HepG2 (cell line): ENCODE data around the gene CSNK1D. TPM values are rescaled to one million over a fixed set of nuclear protein-coding genes. Genes with fewer than 3 reads are reported as not detected.

Experiments used
- ATAC-seq: fragments of 200-7000 bp; cut with Tn5 transposase; 3 replicates; pipeline ENCODE4 v1.9.1; 2020; ENCODE audit warnings: mild to moderate bottlenecking, moderate library complexity
- BruUV-seq: library from RNA; stranded (reverse); fragments of 400-500 nt; replicated peaks from 2 replicates; lab custom pipeline; 2021; lab: Mats Ljungman, UMichigan
- CTCF ChIA-PET: fragments of 300-600 bp; formaldehyde crosslinking; extraction: SDS; loops from one replicate; lab custom pipeline; 2021; ENCODE audit warnings: low total read pairs, inconsistent platforms, low intra/inter-chr PET ratio; lab: Yijun Ruan, JAX
- POLR2A ChIA-PET: fragments of 350-600 bp; sonication (Branson Sonifier 250); formaldehyde crosslinking; loops from one replicate; lab custom pipeline; 2020; ENCODE audit warnings: antibody characterized with exemption, inconsistent platforms; lab: Yijun Ruan, JAX
- DNase-seq: peaks from one replicate; pipeline ENCODE4 v3.0.0-alpha.2; 2015; ENCODE audit warnings: low spot score
- FAIRE-seq: peaks from 3 replicates; lab custom pipeline; 2011; peaks lifted over from hg19 to GRCh38; lab: Jason Lieb, UNC
- H2AFZ ChIP-seq: one replicate; pipeline ENCODE4 v1.6.1; 2011; ENCODE audit warnings: low read length, inconsistent platforms
- H3K27ac ChIP-seq: fragments of 300-600 bp; 3 replicates; pipeline ENCODE4 v1.8.0; 2011; ENCODE audit warnings: mixed run types, mild to moderate bottlenecking, mixed read lengths, low read length, inconsistent platforms; ENCODE audit not compliant: insufficient read depth; ENCODE audit errors: extremely low read length
- H3K27me3 ChIP-seq, 2 experiments: fragments of 200-600 bp in 1 of 2; 2 replicates in 1 of 2; 3 replicates in 1 of 2; pipeline versions ENCODE4 v1.6.0 to v1.8.0; 2011; ENCODE audit warnings: low read length in 2 of 2, mild to moderate bottlenecking in 2 of 2, moderate library complexity in 2 of 2, inconsistent platforms in 1 of 2; ENCODE audit not compliant: insufficient read depth in 2 of 2, control insufficient read depth in 1 of 2
- H3K36me3 ChIP-seq, 2 experiments: fragments of 200-600 bp in 1 of 2; replicated peaks in 1 of 2; 2 replicates in 1 of 2; 3 replicates in 1 of 2; pipeline versions ENCODE4 v1.5.1 to v1.8.0; 2011; ENCODE audit warnings: low read length in 2 of 2, inconsistent platforms in 1 of 2; ENCODE audit not compliant: insufficient read depth in 2 of 2, control insufficient read depth in 1 of 2
- H3K4me1 ChIP-seq: 2 replicates; pipeline ENCODE4 v1.5.1; 2012; ENCODE audit warnings: low read length, inconsistent platforms; ENCODE audit not compliant: insufficient read depth
- H3K4me2 ChIP-seq: 2 replicates; pipeline ENCODE4 v1.6.0; 2011; ENCODE audit warnings: low read depth, low read length, inconsistent platforms
- H3K4me3 ChIP-seq, 3 experiments: fragments of 200-600 bp in 1 of 3; sonication (generic), shearing (Covaris generic) in 1 of 3; replicated peaks in 1 of 3; 2 replicates each; pipeline ENCODE4 v1.5.1; 2011 to 2016; ENCODE audit warnings: low read length in 3 of 3, inconsistent platforms in 2 of 3, low read depth in 2 of 3, mild to moderate bottlenecking in 2 of 3, control low read depth in 1 of 3, mixed read lengths in 1 of 3; ENCODE audit not compliant: insufficient read depth in 1 of 3
- H3K79me2 ChIP-seq: one replicate; pipeline ENCODE4 v1.6.1; 2011; ENCODE audit warnings: low read length, inconsistent platforms; ENCODE audit not compliant: insufficient read depth
- H3K9ac ChIP-seq: 2 replicates; pipeline ENCODE4 v1.6.0; 2011; ENCODE audit warnings: mild to moderate bottlenecking, low read depth, low read length, inconsistent platforms; ENCODE audit not compliant: insufficient read depth
- H3K9me3 ChIP-seq: 2 replicates; pipeline ENCODE4 v1.5.1; 2012; ENCODE audit warnings: mild to moderate bottlenecking, low read length
- H4K20me1 ChIP-seq: 2 replicates; pipeline ENCODE4 v1.6.0; 2011; ENCODE audit warnings: inconsistent platforms, mild to moderate bottlenecking, low read length, moderate library complexity; ENCODE audit not compliant: insufficient read depth
- ARNT2 ChIP-seq: sonication (generic); formaldehyde crosslinking; IDR thresholded peaks from 2 replicates; pipeline ENCODE4 v1.8.0; 2022; ENCODE audit warnings: mild to moderate bottlenecking, low read depth, missing genetic modification reagents, moderate library complexity
- HINFP ChIP-seq: sonication (generic); formaldehyde crosslinking; IDR thresholded peaks from 2 replicates; pipeline ENCODE4 v1.4.0; 2020; ENCODE audit warnings: low read depth, mild to moderate bottlenecking, missing genetic modification reagents
- KDM2A ChIP-seq: sonication (generic); formaldehyde crosslinking; IDR thresholded peaks from 2 replicates; pipeline ENCODE4 v1.4.0; 2020; ENCODE audit warnings: low read depth, missing genetic modification reagents, borderline replicate concordance
- SIX1 ChIP-seq: sonication (generic); formaldehyde crosslinking; IDR thresholded peaks from 2 replicates; pipeline ENCODE4 v1.4.0; 2020; ENCODE audit warnings: missing genetic modification reagents, borderline replicate concordance
- THRA ChIP-seq: sonication (generic); formaldehyde crosslinking; IDR thresholded peaks from 2 replicates; pipeline ENCODE4 v1.4.0; 2020; ENCODE audit warnings: missing genetic modification reagents, borderline replicate concordance
- UBTF ChIP-seq: sonication (generic); formaldehyde crosslinking; IDR thresholded peaks from 2 replicates; pipeline ENCODE4 v1.4.0; 2020; ENCODE audit warnings: mild to moderate bottlenecking, missing genetic modification reagents
- ZBED4 ChIP-seq: sonication (generic); formaldehyde crosslinking; IDR thresholded peaks from 2 replicates; pipeline ENCODE4 v1.4.0; 2020; ENCODE audit warnings: missing genetic modification reagents, borderline replicate concordance
- ZNF883 ChIP-seq: sonication (generic); formaldehyde crosslinking; IDR thresholded peaks from 2 replicates; pipeline ENCODE4 v1.5.1; 2020; ENCODE audit warnings: mild to moderate bottlenecking, missing genetic modification reagents; ENCODE audit errors: not compliant biosample characterization
- WGBS: methylation state at CpG from one replicate; pipeline ENCODE4 v1.1.6; 2017; ENCODE audit warnings: low lambda C conversion rate; 5-methylcytosine and 5-hydroxymethylcytosine counted together
- in situ Hi-C: cut with HindIII; loops from 2 replicates; pipeline ENCODE4 v1.10.0; 2017; ENCODE audit warnings: low pct_unique_long_range_greater_than_20kb; ENCODE audit not compliant: extremely low pct_ligation_motif_present
- intact Hi-C: fragments of 100-400 bp; cut with micrococcal nuclease; formaldehyde crosslinking; loops from one replicate; pipeline ENCODE4 v1.10.0; 2022; ENCODE audit not compliant: unreplicated experiment
- polyA plus RNA-seq, 8 experiments: library from polyadenylated mRNA; depleted of rRNA in 3 of 8; stranded (reverse) in 7 of 8; unstranded in 1 of 8; fragments of >200 nt; fragmentation: Illumina TruSeq in 4 of 8; extraction: Trizol in 4 of 8; gene quantifications; 2 replicates each; pipeline versions ENCODE4 v1.2.1 to v1.2.3, GENCODE V29; 2011 to 2016; ENCODE audit warnings: low read depth in 4 of 8, missing spikeins in 1 of 8, mixed read lengths in 1 of 8; ENCODE audit not compliant: insufficient read depth in 1 of 8
- total RNA-seq, 5 experiments: library from RNA; depleted of rRNA; stranded (reverse); fragments of >200 nt; fragmentation: Illumina TruSeq; extraction: Trizol; gene quantifications; 2 replicates each; pipeline ENCODE4 v1.2.3, GENCODE V29; 2016; ENCODE audit warnings: low read depth in 1 of 5

CSNK1D gene
- total and polyA plus RNA-seq, 2 of the 13 experiments (the other 11 are each of a cell fraction or from before 2014, with no cell fraction given) = 31.5 to 128 TPM

- no peak for TF ChIP-seq ZBED4 (CRISPR knock-in tag)
- no peak; the same call in 1 of the 2 replicates for TF ChIP-seq KDM2A (CRISPR knock-in tag)
Observed at GRCh38 chr17:82269138-82269881, 4.2 kb downstream of the CSNK1D start (continued).

GRCh38 chr17:82267575-82268379 is 5.7 kb downstream of the CSNK1D start:
- H3K9ac ChIP-seq = peak overlapping the region; percentile 68
- 9% methylated on average over 11 of the region's 21 CpGs for WGBS
- peak; percentile 60 for TF ChIP-seq ZNF883 (CRISPR knock-in tag)
- peak; percentile 73 for TF ChIP-seq UBTF (CRISPR knock-in tag)
- no peak for TF ChIP-seq HINFP (CRISPR knock-in tag)
- TF ChIP-seq THRA = peak; percentile 100
- TF ChIP-seq SIX1 (CRISPR knock-in tag) = peak; percentile 58; the same call in 1 of the 2 replicates
- peak; percentile 65; the same call in 1 of the 2 replicates for TF ChIP-seq ARNT2

More at GRCh38 chr17:82267575-82268379, 5.7 kb downstream of the CSNK1D start:
- in situ Hi-C loops (no loop called here), intact Hi-C loops (loop anchor here (1.0 to 2.0 kb wide), 2 partner anchors 25 to 50 kb away; partner anchors contain the start of gene CD7)
- TSS peak; percentile 74 for BruUV-seq
- Histone ChIP-seq H3K4me3 (peak overlapping the region; percentile 12 to 65 (median 48); a peak in 5 of 6 replicates), H2AFZ (no peak overlapping the region), H3K4me2 (peak overlapping the region; percentile 81), H3K36me3 (peaks cover 27 to 57% of the 10 kb centered on the region in 2 experiments), H3K79me2 (peaks cover 90% of the 10 kb centered on the region), H3K27me3 (no peaks in the 10 kb centered on the region; a peak in 1 of 5 replicates), H3K27ac (peak overlapping the region; percentile 90), H3K9me3 (no peaks in the 10 kb centered on the region), H4K20me1 (peaks cover 82% of the 10 kb centered on the region), H3K4me1 (peaks cover 70% of the 10 kb centered on the region)
- ATAC-seq (peak; percentile 88), FAIRE-seq (peak; percentile 98), DNase-seq (peak; percentile 99)
- ChIA-PET POLR2A (interaction anchor here (0.6 to 10.6 kb wide), 22 partner anchors 14 to 275 kb away, joined by 3 to 119 read pairs (median 5); partner anchors contain the start of genes CD7 and SLC16A3), CTCF (interaction anchor here (1.1 kb wide), 1 partner anchor 32 kb away, joined by 3 read pairs; no protein-coding TSS in a partner anchor)
